GM12878 (cell line): ENCODE results near the gene C1QTNF9B. TPM values are rescaled to one million over a fixed set of nuclear protein-coding genes. Genes with fewer than 3 reads are reported as not detected.
A peak's percentile ranks its signal among the peaks of the same experiment; 100 is the strongest.

Experiments
- ATAC-seq: fragments of 200-7000 bp; cut with Tn5 transposase; 3 replicates; pipeline ENCODE4 v1.9.1; 2020; ENCODE audit warnings: mild to moderate bottlenecking, moderate library complexity
- BruUV-seq: library from RNA; stranded (reverse); fragments of 400-500 nt; replicated peaks from 2 replicates; lab custom pipeline; 2021; lab: Mats Ljungman, UMichigan
- CTCF ChIA-PET: fragments of 300-600 bp; sonication (Branson Sonifier 250); formaldehyde crosslinking; extraction: SDS; loops from one replicate; lab custom pipeline; 2021; ENCODE audit warnings: inconsistent platforms; lab: Yijun Ruan, JAX
- POLR2A ChIA-PET: fragments of 350-600 bp; formaldehyde crosslinking; extraction: SDS; loops from one replicate; lab custom pipeline; 2021; ENCODE audit warnings: inconsistent platforms; lab: Charles Lee
- RAD21 ChIA-PET: fragments of 300-600 bp; sonication (Branson Sonifier 250); formaldehyde crosslinking; loops from one replicate; lab custom pipeline; 2023; ENCODE audit warnings: antibody characterized with exemption; ENCODE audit not compliant: unreplicated experiment; lab: Charles Lee
- SMC1A ChIA-PET: fragments of 300-600 bp; sonication (Branson Sonifier 250); formaldehyde crosslinking; loops from one replicate; lab custom pipeline; 2023; ENCODE audit not compliant: unreplicated experiment, uncharacterized antibody; lab: Charles Lee
- DNase-seq: peaks from one replicate; pipeline ENCODE4 v3.0.0-alpha.2; 2011; ENCODE audit warnings: low read depth, low spot score
- FAIRE-seq: peaks from 3 replicates; lab custom pipeline; 2011; peaks lifted over from hg19 to GRCh38; lab: Jason Lieb, UNC
- H2AFZ ChIP-seq: 2 replicates; pipeline ENCODE4 v1.6.0; 2011; ENCODE audit warnings: low read depth, low read length, control low read depth; ENCODE audit not compliant: control insufficient read depth
- H3K27ac ChIP-seq: 2 replicates; pipeline ENCODE4 v1.5.1; 2011; ENCODE audit warnings: control low read depth; ENCODE audit not compliant: control insufficient read depth, insufficient read depth
- H3K27me3 ChIP-seq, 2 experiments: replicated peaks in 1 of 2; 2 replicates each; pipeline versions ENCODE4 v1.6.0 to v1.6.1; 2011; ENCODE audit warnings: low read length in 1 of 2; ENCODE audit not compliant: control insufficient read depth in 2 of 2, insufficient read depth in 2 of 2
- H3K36me3 ChIP-seq, 2 experiments: 2 replicates each; pipeline ENCODE4 v1.5.1; 2011; ENCODE audit warnings: low read length in 1 of 2; ENCODE audit not compliant: control insufficient read depth in 2 of 2, insufficient read depth in 2 of 2
- H3K4me1 ChIP-seq: 2 replicates; pipeline ENCODE4 v1.6.1; 2011; ENCODE audit warnings: mild to moderate bottlenecking, low read length, moderate library complexity, mixed read lengths; ENCODE audit not compliant: control insufficient read depth, insufficient read depth
- H3K4me2 ChIP-seq: 2 replicates; pipeline ENCODE4 v1.6.0; 2011; ENCODE audit warnings: control low read depth; ENCODE audit not compliant: control insufficient read depth, insufficient read depth
- H3K4me3 ChIP-seq: fragments of 200-600 bp; sonication (generic); 2 replicates; pipeline ENCODE4 v1.5.1; 2016
- H3K79me2 ChIP-seq: 2 replicates; pipeline ENCODE4 v1.6.0; 2011; ENCODE audit warnings: low read length; ENCODE audit not compliant: control insufficient read depth, insufficient read depth
- H3K9ac ChIP-seq: 2 replicates; pipeline ENCODE4 v1.8.0; 2011; ENCODE audit warnings: low read length, control low read depth, mixed read lengths; ENCODE audit not compliant: control insufficient read depth, insufficient read depth
- H3K9me3 ChIP-seq: replicated peaks from 3 replicates; pipeline ENCODE4 v1.5.1; 2011; ENCODE audit warnings: mild to moderate bottlenecking, low read length; ENCODE audit not compliant: control insufficient read depth, insufficient read depth
- H4K20me1 ChIP-seq: 2 replicates; pipeline ENCODE4 v1.6.0; 2011; ENCODE audit not compliant: control insufficient read depth, insufficient read depth
- CHD1 ChIP-seq: IDR thresholded peaks from 2 replicates; pipeline ENCODE4 v1.6.1; 2012; ENCODE audit warnings: low read depth, low read length, improper control_type of control experiment
- CUX1 ChIP-seq: IDR thresholded peaks from 2 replicates; pipeline ENCODE4 v1.6.1; 2012; ENCODE audit warnings: improper control_type of control experiment, low read depth, low read length; ENCODE audit not compliant: insufficient replicate concordance
- DPF2 ChIP-seq: fragments of 450-650 bp; IDR thresholded peaks from 2 replicates; pipeline ENCODE4 v1.6.1; 2017; ENCODE audit warnings: mild to moderate bottlenecking
- KDM1A ChIP-seq: fragments of 200-600 bp; sonication (generic); IDR thresholded peaks from 2 replicates; pipeline ENCODE4 v1.6.1; 2016; ENCODE audit warnings: borderline replicate concordance
- MEF2B ChIP-seq: fragments of 450-650 bp; IDR thresholded peaks from 2 replicates; pipeline ENCODE4 v1.6.1; 2018; ENCODE audit warnings: mild to moderate bottlenecking, moderate library complexity; ENCODE audit not compliant: partially characterized antibody, poor library complexity, severe bottlenecking
- MLLT1 ChIP-seq: fragments of 450-650 bp; IDR thresholded peaks from 2 replicates; pipeline ENCODE4 v1.6.1; 2016; ENCODE audit warnings: mild to moderate bottlenecking
- MTA2 ChIP-seq: fragments of 450-650 bp; IDR thresholded peaks from 2 replicates; pipeline ENCODE4 v1.6.1; 2016; ENCODE audit warnings: low read depth, mild to moderate bottlenecking, moderate library complexity
- PML ChIP-seq: IDR thresholded peaks from 2 replicates; pipeline ENCODE4 v1.6.1; 2012; ENCODE audit warnings: low read length, inconsistent platforms
- POU2F2 ChIP-seq: IDR thresholded peaks from 3 replicates; pipeline ENCODE4 v1.6.1; 2011; ENCODE audit warnings: low read depth, mild to moderate bottlenecking, low read length, borderline replicate concordance
- RELB ChIP-seq: fragments of 450-650 bp; IDR thresholded peaks from 2 replicates; pipeline ENCODE4 v1.6.1; 2017; ENCODE audit warnings: low read depth, mild to moderate bottlenecking, moderate library complexity
- RFX5 ChIP-seq: IDR thresholded peaks from 2 replicates; pipeline ENCODE4 v1.6.1; 2011; ENCODE audit warnings: low read depth, low read length, improper control_type of control experiment
- RUNX3 ChIP-seq: IDR thresholded peaks from 2 replicates; pipeline ENCODE4 v1.6.1; 2012; ENCODE audit warnings: low read length, inconsistent platforms
- SIX5 ChIP-seq: IDR thresholded peaks from 2 replicates; pipeline ENCODE4 v1.6.1; 2011; ENCODE audit warnings: mild to moderate bottlenecking, low read depth, low read length, moderate library complexity; ENCODE audit not compliant: severe bottlenecking
- ZBED1 ChIP-seq: IDR thresholded peaks from 2 replicates; pipeline ENCODE4 v1.6.1; 2016; ENCODE audit warnings: borderline replicate concordance
- ZNF384 ChIP-seq: IDR thresholded peaks from 2 replicates; pipeline ENCODE4 v1.6.1; 2012; ENCODE audit warnings: low read depth, mild to moderate bottlenecking, low read length, improper control_type of control experiment, borderline replicate concordance
- WGBS: methylation state at CpG from one replicate; pipeline ENCODE4 v1.1.6; 2016; ENCODE audit warnings: low lambda C conversion rate; ENCODE audit not compliant: insufficient replicate concordance, insufficient coverage; ENCODE audit errors: missing lambda C conversion rate; 5-methylcytosine and 5-hydroxymethylcytosine counted together
- in situ Hi-C: fragments of 300-500 bp; cut with MboI; formaldehyde crosslinking; loops from 9 replicates; pipeline ENCODE4 v1.14.3; 2018; ENCODE audit warnings: mixed read lengths
- intact Hi-C: fragments of 100-400 bp; cut with micrococcal nuclease; formaldehyde crosslinking; loops from one replicate; pipeline ENCODE4 v1.14.2; 2022; ENCODE audit not compliant: unreplicated experiment
- polyA plus RNA-seq, 11 experiments: library from polyadenylated mRNA; depleted of rRNA in 4 of 11; unstranded in 6 of 11; stranded (reverse) in 5 of 11; fragments of >200 nt; fragmentation: Nextera tagmentation in 4 of 11; fragmentation: Illumina TruSeq in 1 of 11; extraction: Ambion mirVana in 4 of 11; extraction: Trizol in 1 of 11; gene quantifications; 1 replicate in 1 of 11; 2 replicates in 10 of 11; pipeline versions ENCODE4 v1.2.1 to v1.2.3, GENCODE V29; 2011 to 2016; ENCODE audit warnings: inconsistent platforms in 2 of 11, missing spikeins in 2 of 11, low read depth in 1 of 11
- total RNA-seq, 4 experiments: library from RNA; depleted of rRNA in 3 of 4; stranded (reverse); fragments of >200 nt in 3 of 4; fragmentation: Illumina TruSeq in 1 of 4; extraction: Trizol in 1 of 4; gene quantifications; 2 replicates each; pipeline versions ENCODE4 v1.2.1 to v1.2.3, GENCODE V29; 2013 to 2021

C1QTNF9B gene
- total and polyA plus RNA-seq, 10 of the 15 experiments (the other 5 are each of a cell fraction or from before 2014, with no cell fraction given): 0.10 to 0.48 (median 0.32) TPM; not detected in 6

- 31% methylated on average over 3 of the region's 3 CpGs for WGBS
- ATAC-seq (peak; percentile 44), DNase-seq (no peak), FAIRE-seq (no peak)
- Histone ChIP-seq H3K27me3 (no peaks in the 10 kb centered on the region), H3K4me2 (peak overlapping the region; percentile 30), H3K4me1 (peaks cover 15% of the 10 kb centered on the region), H3K36me3 (no peaks in the 10 kb centered on the region), H3K4me3 (no peak overlapping the region), H3K9me3 (no peaks in the 10 kb centered on the region), H3K27ac (peak overlapping the region; percentile 49), H2AFZ (peak overlapping the region; percentile 19), H3K79me2 (no peaks in the 10 kb centered on the region), H3K9ac (no peak overlapping the region), H4K20me1 (no peaks in the 10 kb centered on the region)
- POLR2A ChIA-PET: no interaction called here
- RAD21 ChIA-PET: interaction anchor here (0.9 to 1.9 kb wide), 8 partner anchors 8 to 110 kb away, joined by 3 to 9 read pairs (median 4); no protein-coding TSS in a partner anchor
- intact Hi-C loops (no loop called here), in situ Hi-C loops (no loop called here)
- CTCF ChIA-PET: interaction anchor here (0.9 to 2.0 kb wide), 7 partner anchors 9 to 388 kb away, joined by 3 to 5 read pairs (median 4); no protein-coding TSS in a partner anchor
- no TSS peak for BruUV-seq
- SMC1A ChIA-PET: interaction anchor here (0.6 to 1.9 kb wide), 11 partner anchors 9 to 927 kb away, joined by 3 to 21 read pairs (median 4); partner anchors contain the start of gene MIPEP
- TF ChIP-seq POU2F2 (no peak), ZNF384 (0 out of 2 replicates have a peak, but pooled peaks have one; percentile 12), CUX1 (no peak), MTA2 (peak; percentile 61), ZBED1 (no peak), RUNX3 (peak; percentile 47), RFX5 (no peak), KDM1A (no peak), SIX5 (no peak), PML (no peak), CHD1 (no peak), RELB (peak; percentile 79; the same call in 1 of the 2 replicates), MEF2B (peak; percentile 26), DPF2 (0 out of 2 replicates have a peak, but pooled peaks have one; percentile 24), MLLT1 (no peak)
Observed at GRCh38 chr13:23855360-23855759, 41.9 kb downstream of the C1QTNF9B start.
